ENCODE measurements around the gene PAX5.

- TF ChIP-seq CTCF (IDR thresholded peaks at IDR 0.05; ENCODE audit: low read depth, low read length, poor library complexity, severe bottlenecking) (no peak), EZH2phosphoT487 (IDR thresholded peaks at IDR 0.05; ENCODE audit: borderline replicate concordance, low read length) (no peak)
Measured at GRCh38 chr9:36789886-36790285, 244.2 kb downstream of the PAX5 start.

Measured in DOHH2 (cell line).